Glutamatergic neuron (in vitro differentiated cells): ENCODE measurements around the gene IKZF4. TPM values are rescaled to one million over a fixed set of nuclear protein-coding genes. Genes with fewer than 3 reads are reported as not detected.
"Not testable (repeated sequence)": the region's sequence is repeated elsewhere in the genome, so short reads cannot be mapped to it uniquely, and the experiment has no call there.

Experiments used
- DNase-seq: peaks from one replicate; pipeline ENCODE4 v3.0.0; 2022
- H3K27ac Mint-ChIP-seq: one replicate; pipeline ENCODE4 v1.8.0; 2020; ENCODE audit warnings: mild to moderate bottlenecking, mixed read lengths, inconsistent platforms; ENCODE audit not compliant: unreplicated experiment
- H3K27me3 Mint-ChIP-seq: one replicate; pipeline ENCODE4 v1.8.0; 2020; ENCODE audit warnings: mild to moderate bottlenecking, moderate library complexity, mixed read lengths, inconsistent platforms; ENCODE audit not compliant: unreplicated experiment
- H3K36me3 Mint-ChIP-seq: one replicate; pipeline ENCODE4 v1.8.0; 2020; ENCODE audit warnings: mild to moderate bottlenecking, mixed read lengths, inconsistent platforms; ENCODE audit not compliant: unreplicated experiment
- H3K4me1 Mint-ChIP-seq: one replicate; pipeline ENCODE4 v1.8.0; 2020; ENCODE audit warnings: mild to moderate bottlenecking, low read depth, mixed read lengths, inconsistent platforms; ENCODE audit not compliant: unreplicated experiment
- H3K4me3 Mint-ChIP-seq: one replicate; pipeline ENCODE4 v1.8.0; 2020; ENCODE audit warnings: mild to moderate bottlenecking, mixed read lengths, inconsistent platforms; ENCODE audit not compliant: unreplicated experiment
- H3K9me3 Mint-ChIP-seq: one replicate; pipeline ENCODE4 v1.8.0; 2020; ENCODE audit warnings: mild to moderate bottlenecking, moderate library complexity, mixed read lengths, inconsistent platforms; ENCODE audit not compliant: unreplicated experiment
- CTCF ChIP-seq: fragments of 200-600 bp; sonication (generic); IDR thresholded peaks from one replicate; pipeline ENCODE4 v1.5.0; 2021; ENCODE audit not compliant: partially characterized antibody, unreplicated experiment
- total RNA-seq: library from RNA; stranded (reverse); fragmentation: NEBNext Ultra II Directional; extraction: Animal tissue kit (Norgen Biotek cat#: 25700); gene quantifications from one replicate; pipeline ENCODE4 v1.2.1, GENCODE V29; 2021; ENCODE audit not compliant: unreplicated experiment

IKZF4 gene
- total RNA-seq, 1 donor from 2014 or later, result 24.1 TPM

- Mint-ChIP-seq H3K4me3 (peak overlapping the region; percentile 96), H3K9me3 (peaks cover 11% of the 10 kb centered on the region), H3K27me3 (no peaks in the 10 kb centered on the region), H3K4me1 (no peaks in the 10 kb centered on the region), H3K27ac (peak overlapping the region; percentile 87), H3K36me3 (no peaks in the 10 kb centered on the region)
- no peak for DNase-seq
- no peak for TF ChIP-seq CTCF
Observed at GRCh38 chr12:55997535-55997859, 23.3 kb upstream of the IKZF4 start.

GRCh38 chr12:55999522-55999921 lies 21.3 kb upstream of the IKZF4 start:
- not testable (repeated sequence) for H3K36me3 Mint-ChIP-seq, H3K27me3 Mint-ChIP-seq, H3K4me1 Mint-ChIP-seq, DNase-seq
- Mint-ChIP-seq H3K27ac (peak overlapping the region; percentile 12), H3K9me3 (peaks cover 11% of the 10 kb centered on the region), H3K4me3 (peak overlapping the region; percentile 42)

- not testable (repeated sequence) for H3K27me3 Mint-ChIP-seq, H3K4me3 Mint-ChIP-seq, DNase-seq, H3K36me3 Mint-ChIP-seq, H3K27ac Mint-ChIP-seq, H3K4me1 Mint-ChIP-seq
- peaks cover 11% of the 10 kb centered on the region for H3K9me3 Mint-ChIP-seq
Observed at GRCh38 chr12:55999999-56000540, 20.8 kb upstream of the IKZF4 start.

- Mint-ChIP-seq H3K4me1 (no peaks in the 10 kb centered on the region), H3K27ac (no peak overlapping the region)
- no peak for DNase-seq
Observed at GRCh38 chr12:56001487-56002100, 19.2 kb upstream of the IKZF4 start.

GRCh38 chr12:56003376-56003775 lies 17.5 kb upstream of the IKZF4 start:
- not testable (repeated sequence) for H3K4me3 Mint-ChIP-seq, H3K27me3 Mint-ChIP-seq

More at GRCh38 chr12:56001487-56002100, 19.2 kb upstream of the IKZF4 start:
- Mint-ChIP-seq H3K27me3 (peaks cover 3% of the 10 kb centered on the region), H3K36me3 (no peaks in the 10 kb centered on the region), H3K9me3 (peaks cover 6% of the 10 kb centered on the region), H3K4me3 (no peak overlapping the region)
- TF ChIP-seq CTCF, result no peak

GRCh38 chr12:56004211-56004610 lies 16.6 kb upstream of the IKZF4 start:
- Mint-ChIP-seq H3K36me3 (no peaks in the 10 kb centered on the region), H3K4me1 (peaks cover 5% of the 10 kb centered on the region), H3K4me3 (no peak overlapping the region), H3K9me3 (peaks cover 8% of the 10 kb centered on the region), H3K27me3 (peaks cover 5% of the 10 kb centered on the region), H3K27ac (no peak overlapping the region)
- no peak for TF ChIP-seq CTCF
- DNase-seq, result no peak

More at GRCh38 chr12:56003376-56003775, 17.5 kb upstream of the IKZF4 start:
- not testable (repeated sequence) for H3K9me3 Mint-ChIP-seq, H3K4me1 Mint-ChIP-seq, DNase-seq, H3K27ac Mint-ChIP-seq, H3K36me3 Mint-ChIP-seq
